Choroid plexus epithelial cell (primary cell): Measurements from ENCODE around the gene CALN1.

Experiments used
- DNase-seq: peaks from one replicate; pipeline ENCODE4 v3.0.0-alpha.2; 2010; ENCODE audit warnings: low read depth
- H3K4me3 ChIP-seq: 2 replicates; pipeline ENCODE4 v1.5.1; 2011; ENCODE audit warnings: low read depth, mild to moderate bottlenecking, control low read depth, low read length, moderate library complexity
- TF ChIP-seq, protein P1 (sequence below): conservative IDR thresholded peaks from 2 replicates; pipeline ENCODE4 v1.5.1; 2011; ENCODE audit warnings: low read depth, mild to moderate bottlenecking, control low read depth, inconsistent platforms, low read length, moderate library complexity

CALN1 gene

DNA sequence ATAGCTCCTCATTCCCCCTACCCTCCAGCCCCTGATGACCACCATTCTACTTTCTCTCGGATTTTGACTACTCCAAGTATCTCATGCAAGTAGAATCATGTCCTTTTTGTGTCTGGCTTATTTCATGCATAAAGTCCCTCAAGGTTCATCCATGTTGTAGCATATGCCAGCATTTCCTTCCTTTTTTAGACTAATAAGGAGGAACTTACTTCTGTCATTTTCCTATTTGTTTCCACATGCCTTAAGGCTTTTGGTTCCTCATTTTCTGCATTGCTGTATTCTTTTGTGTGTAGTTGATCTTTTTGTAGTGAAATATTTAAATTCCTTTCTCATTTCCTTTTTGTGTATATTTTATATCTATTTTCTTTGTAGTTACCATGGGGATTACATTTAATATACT lies 376.9 kb downstream of the CALN1 start:
- no peak overlapping the region for H3K4me3 ChIP-seq
- no peak for DNase-seq
- TF ChIP-seq, protein P1, sequence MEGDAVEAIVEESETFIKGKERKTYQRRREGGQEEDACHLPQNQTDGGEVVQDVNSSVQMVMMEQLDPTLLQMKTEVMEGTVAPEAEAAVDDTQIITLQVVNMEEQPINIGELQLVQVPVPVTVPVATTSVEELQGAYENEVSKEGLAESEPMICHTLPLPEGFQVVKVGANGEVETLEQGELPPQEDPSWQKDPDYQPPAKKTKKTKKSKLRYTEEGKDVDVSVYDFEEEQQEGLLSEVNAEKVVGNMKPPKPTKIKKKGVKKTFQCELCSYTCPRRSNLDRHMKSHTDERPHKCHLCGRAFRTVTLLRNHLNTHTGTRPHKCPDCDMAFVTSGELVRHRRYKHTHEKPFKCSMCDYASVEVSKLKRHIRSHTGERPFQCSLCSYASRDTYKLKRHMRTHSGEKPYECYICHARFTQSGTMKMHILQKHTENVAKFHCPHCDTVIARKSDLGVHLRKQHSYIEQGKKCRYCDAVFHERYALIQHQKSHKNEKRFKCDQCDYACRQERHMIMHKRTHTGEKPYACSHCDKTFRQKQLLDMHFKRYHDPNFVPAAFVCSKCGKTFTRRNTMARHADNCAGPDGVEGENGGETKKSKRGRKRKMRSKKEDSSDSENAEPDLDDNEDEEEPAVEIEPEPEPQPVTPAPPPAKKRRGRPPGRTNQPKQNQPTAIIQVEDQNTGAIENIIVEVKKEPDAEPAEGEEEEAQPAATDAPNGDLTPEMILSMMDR: no peak

DNA sequence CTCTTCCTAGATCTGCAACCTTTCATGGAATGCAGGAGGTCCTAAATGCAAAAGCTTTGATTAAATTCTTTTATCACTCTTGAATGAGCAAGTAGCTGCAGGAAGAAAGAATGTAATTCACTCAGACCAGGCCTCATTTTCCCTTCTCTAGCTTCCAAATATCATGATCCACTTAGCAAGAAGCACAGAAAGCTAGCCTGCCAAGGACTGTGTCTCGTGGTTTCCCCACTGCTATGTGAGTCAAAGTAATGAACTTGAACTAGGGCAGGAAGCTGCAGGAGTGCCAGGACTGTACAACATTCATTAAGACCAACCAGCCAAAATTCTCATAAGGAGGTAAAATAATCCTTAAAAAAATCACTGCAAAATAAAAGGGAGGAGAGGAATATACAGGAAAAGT lies 379.2 kb downstream of the CALN1 start:
- H3K4me3 ChIP-seq: no peak overlapping the region
- TF ChIP-seq, protein P1: no peak
- no peak for DNase-seq

DNA sequence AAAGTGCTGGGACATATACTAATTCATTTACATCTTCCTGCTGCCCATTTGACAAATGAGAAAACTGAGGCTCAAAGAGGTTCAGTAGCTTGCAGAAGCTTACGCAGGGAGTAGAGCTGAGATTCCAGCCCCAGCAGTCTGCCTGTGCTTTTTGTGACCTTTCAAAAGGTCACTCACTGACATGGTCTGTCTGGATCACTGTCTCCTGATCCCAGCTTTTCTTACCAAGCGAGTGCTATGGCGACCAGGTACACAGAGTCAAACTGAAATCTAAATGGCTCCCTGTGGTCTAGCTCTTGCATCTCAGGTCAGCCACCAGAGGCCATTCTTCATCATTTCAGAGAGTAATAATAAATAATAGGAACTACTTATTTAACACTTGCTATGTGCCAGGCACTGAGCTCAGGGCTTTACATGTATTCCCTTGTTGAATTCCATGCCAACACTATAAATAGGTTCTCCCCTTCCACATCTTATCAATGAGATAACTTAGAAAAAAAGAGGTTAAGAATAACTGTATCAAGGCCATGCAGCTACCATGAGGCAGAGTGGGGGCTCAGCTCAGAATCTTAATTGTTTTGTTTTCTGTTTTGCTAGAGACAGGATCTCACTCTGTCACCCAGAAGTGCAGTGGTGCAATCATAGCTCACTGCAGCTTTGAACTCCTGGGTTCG lies 381.0 kb downstream of the CALN1 start:
- DNase-seq: no peak
- TF ChIP-seq, protein P1: no peak
- no peak overlapping the region for H3K4me3 ChIP-seq

DNA sequence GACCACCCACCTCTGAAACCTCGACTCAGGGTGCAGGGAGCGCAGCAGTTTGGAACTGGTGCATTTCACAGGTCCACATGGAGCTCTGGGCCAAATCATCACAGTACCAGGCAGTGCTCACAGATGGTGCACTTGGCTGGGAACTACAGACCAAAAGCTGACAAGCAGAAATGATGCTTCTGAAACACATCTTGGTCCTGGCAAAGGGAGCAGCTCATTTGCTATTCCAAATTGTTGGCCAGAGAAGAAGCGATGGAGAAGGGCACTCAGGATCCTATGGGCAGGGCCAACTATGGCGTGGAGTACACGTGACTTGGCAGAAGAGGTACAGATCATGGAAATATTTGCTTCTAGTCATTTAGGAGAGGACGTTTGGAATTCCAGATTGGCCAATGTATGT lies 383.9 kb downstream of the CALN1 start:
- H3K4me3 ChIP-seq: no peak overlapping the region
- no peak for DNase-seq
- TF ChIP-seq, protein P1: no peak

DNA sequence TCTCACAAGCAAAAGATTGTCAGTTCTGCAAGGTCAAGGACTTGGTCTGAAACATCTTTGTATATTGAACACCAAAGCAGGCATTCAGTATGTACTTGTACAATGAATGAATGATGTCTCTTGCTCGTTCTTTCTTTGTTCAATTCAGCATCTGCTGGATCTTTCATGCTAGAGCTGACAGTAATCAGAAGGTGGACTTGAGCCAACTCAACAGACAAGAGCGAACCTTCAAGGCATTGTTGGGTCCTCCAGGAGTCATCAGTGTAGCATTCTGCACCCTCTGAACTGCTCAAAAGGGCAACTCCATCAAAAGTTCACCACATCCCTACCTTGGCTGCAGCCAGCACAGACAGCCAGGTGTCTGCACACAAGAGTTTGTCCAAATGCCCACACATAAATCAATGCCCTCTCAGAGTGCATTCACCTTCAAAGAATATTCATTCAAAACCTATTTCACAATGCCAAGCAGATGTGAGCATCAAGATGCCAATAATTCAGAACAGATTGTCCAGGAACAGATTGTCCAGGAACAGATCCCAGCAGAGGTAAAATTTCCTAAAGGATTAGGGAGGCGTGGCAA lies 386.7 kb downstream of the CALN1 start:
- H3K4me3 ChIP-seq: no peak overlapping the region
- TF ChIP-seq, protein P1: no peak
- DNase-seq: no peak

DNA sequence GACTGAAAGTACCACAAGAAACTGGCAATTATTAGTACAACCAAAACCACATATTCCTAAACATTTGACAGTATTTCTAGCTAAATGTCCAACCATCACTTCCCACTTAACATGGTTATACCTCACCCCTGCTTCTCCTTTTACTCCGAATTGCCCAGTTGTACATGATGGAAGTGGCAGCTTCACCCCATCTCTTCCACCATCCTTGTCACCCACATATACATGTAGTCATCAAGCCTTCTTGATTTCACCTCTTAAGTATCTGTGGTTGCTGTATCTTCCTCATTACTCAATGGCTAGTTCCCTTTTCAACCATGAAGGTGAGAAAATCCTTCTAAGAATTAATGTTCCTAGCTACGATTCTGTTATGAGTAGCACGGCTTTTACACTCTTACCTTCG lies 388.2 kb downstream of the CALN1 start:
- no peak for DNase-seq
- TF ChIP-seq, protein P1: no peak
- H3K4me3 ChIP-seq: no peak overlapping the region

DNA sequence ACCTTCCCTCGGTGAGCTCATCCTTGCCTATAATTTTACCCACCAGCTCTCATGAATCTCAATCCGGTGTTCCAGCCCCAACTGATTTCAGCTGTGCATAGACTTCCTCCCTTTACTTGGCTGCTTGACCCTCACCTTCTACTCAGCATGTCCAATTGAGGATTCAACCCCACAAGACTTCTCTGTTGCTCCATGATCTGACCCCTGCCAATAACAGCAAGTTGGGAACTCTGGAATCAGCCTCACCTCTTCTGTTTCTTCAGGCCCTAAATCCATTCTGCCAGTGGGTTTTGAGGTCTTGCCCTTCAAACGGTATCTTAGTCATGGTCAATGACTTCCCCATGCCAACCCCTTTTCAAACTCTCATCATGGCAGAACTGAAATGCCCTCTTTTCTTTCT lies 390.4 kb downstream of the CALN1 start:
- TF ChIP-seq, protein P1: no peak
- no peak for DNase-seq
- no peak overlapping the region for H3K4me3 ChIP-seq
